ENCODE results near the gene SLC5A8.

DNA sequence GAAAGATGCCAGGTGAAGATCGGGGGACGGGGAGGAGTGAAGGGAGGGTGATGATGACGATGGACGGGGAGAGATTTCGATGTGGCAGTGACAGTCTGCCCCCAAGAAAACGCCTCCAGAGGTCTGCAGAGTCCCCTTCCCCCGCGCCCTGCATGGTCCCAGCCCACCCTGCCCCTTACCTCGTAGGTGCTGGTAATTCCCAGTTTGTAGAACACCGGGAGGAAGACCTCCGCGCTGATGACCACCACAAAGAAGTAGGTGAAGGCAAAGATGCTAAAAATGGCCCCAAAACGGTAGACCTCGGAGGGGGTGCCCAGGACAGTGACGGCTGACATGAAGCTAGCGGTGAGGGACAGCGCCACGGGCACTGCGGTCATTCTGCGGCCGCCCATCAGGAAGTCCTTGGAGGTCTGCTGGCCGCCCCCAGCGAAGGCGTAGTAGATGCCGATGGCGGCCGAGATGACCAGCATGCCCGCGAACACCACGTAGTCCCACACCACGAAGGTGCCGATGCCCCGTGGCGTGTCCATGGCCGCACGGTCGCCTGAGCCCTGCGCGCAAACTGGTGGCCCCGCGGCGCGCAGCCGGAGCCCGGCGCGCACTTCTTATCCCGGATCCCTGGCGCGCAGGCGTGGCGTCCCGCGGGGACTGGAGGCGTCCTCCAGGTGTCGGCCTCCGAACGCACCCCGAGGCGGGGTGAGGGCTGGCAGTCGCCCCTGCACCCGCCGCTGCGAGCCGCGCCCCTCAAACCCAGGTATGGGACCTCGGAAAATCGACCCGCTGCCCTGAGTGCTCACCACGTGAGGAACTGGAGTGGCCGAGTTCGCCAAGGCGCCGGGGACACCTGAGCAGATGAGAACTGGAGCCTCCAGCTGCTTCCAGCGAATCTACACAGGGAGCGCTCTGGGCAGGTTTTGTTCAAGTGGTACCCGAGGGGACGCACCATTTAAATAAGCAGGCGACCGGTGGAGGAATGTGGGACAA, at the start of gene SLC5A8:
- TF ChIP-seq, protein P1, sequence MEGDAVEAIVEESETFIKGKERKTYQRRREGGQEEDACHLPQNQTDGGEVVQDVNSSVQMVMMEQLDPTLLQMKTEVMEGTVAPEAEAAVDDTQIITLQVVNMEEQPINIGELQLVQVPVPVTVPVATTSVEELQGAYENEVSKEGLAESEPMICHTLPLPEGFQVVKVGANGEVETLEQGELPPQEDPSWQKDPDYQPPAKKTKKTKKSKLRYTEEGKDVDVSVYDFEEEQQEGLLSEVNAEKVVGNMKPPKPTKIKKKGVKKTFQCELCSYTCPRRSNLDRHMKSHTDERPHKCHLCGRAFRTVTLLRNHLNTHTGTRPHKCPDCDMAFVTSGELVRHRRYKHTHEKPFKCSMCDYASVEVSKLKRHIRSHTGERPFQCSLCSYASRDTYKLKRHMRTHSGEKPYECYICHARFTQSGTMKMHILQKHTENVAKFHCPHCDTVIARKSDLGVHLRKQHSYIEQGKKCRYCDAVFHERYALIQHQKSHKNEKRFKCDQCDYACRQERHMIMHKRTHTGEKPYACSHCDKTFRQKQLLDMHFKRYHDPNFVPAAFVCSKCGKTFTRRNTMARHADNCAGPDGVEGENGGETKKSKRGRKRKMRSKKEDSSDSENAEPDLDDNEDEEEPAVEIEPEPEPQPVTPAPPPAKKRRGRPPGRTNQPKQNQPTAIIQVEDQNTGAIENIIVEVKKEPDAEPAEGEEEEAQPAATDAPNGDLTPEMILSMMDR (IDR thresholded peaks at IDR 0.05) = no peak
- TF ChIP-seq POLR2A (IDR thresholded peaks at IDR 0.05) = no peak
- TF ChIP-seq POLR2AphosphoS5 (IDR thresholded peaks at IDR 0.05) = no peak
